Thoracic aorta (tissue), 2 donors: ENCODE results near the gene COL16A1. TPM values are rescaled to one million over a fixed set of nuclear protein-coding genes. Genes with fewer than 3 reads are reported as not detected.

Experiments used
- ATAC-seq: fragments of 150-250 bp; one replicate; pipeline ENCODE4 v1.8.0; 2017; ENCODE audit warnings: low read depth; ENCODE audit not compliant: insufficient number of reproducible peaks, low FRiP score
- DNase-seq: peaks from one replicate; pipeline ENCODE4 v3.0.0-alpha.2; 2020; ENCODE audit warnings: low spot score
- H3K27ac ChIP-seq, 2 donors: fragments of 200-600 bp; sonication (generic); 1 replicate in 1 of 2; 2 replicates in 1 of 2; pipeline ENCODE4 v1.5.1; 2016; ENCODE audit warnings: mild to moderate bottlenecking in 2 of 2, moderate library complexity in 2 of 2
- H3K27me3 ChIP-seq: fragments of 200-600 bp; sonication (generic); replicated peaks from 2 replicates; pipeline ENCODE4 v1.6.0; 2016; ENCODE audit warnings: mild to moderate bottlenecking; ENCODE audit not compliant: insufficient read depth
- H3K36me3 ChIP-seq: fragments of 200-600 bp; sonication (generic); one replicate; pipeline ENCODE4 v1.5.1; 2016
- H3K4me1 ChIP-seq, 2 donors: fragments of 200-600 bp; sonication (generic); 1 replicate in 1 of 2; 2 replicates in 1 of 2; pipeline versions ENCODE4 v1.5.1 to v1.6.0; 2016; ENCODE audit warnings: low read depth in 2 of 2, mild to moderate bottlenecking in 1 of 2; ENCODE audit not compliant: control insufficient read depth in 1 of 2
- H3K4me3 ChIP-seq: fragments of 200-600 bp; sonication (generic); 2 replicates; pipeline ENCODE4 v1.5.1; 2016; ENCODE audit warnings: mild to moderate bottlenecking
- H3K9me3 ChIP-seq: fragments of 200-600 bp; sonication (generic); 2 replicates; pipeline ENCODE4 v1.5.1; 2016
- total RNA-seq, 2 donors: library from RNA; depleted of rRNA; stranded (reverse); fragments of >200 nt; gene quantifications; one replicate each; pipeline versions ENCODE4 v1.1.0 to v1.2.3, GENCODE V29; 2016
- TF ChIP-seq, protein P1 (sequence below): fragments of 200-600 bp; sonication (generic); IDR thresholded peaks from one replicate; pipeline ENCODE4 v1.5.1; 2019; ENCODE audit warnings: antibody characterized with exemption

The COL16A1 gene
- total RNA-seq, 2 donors from 2014 or later: 183 to 323 TPM

DNA sequence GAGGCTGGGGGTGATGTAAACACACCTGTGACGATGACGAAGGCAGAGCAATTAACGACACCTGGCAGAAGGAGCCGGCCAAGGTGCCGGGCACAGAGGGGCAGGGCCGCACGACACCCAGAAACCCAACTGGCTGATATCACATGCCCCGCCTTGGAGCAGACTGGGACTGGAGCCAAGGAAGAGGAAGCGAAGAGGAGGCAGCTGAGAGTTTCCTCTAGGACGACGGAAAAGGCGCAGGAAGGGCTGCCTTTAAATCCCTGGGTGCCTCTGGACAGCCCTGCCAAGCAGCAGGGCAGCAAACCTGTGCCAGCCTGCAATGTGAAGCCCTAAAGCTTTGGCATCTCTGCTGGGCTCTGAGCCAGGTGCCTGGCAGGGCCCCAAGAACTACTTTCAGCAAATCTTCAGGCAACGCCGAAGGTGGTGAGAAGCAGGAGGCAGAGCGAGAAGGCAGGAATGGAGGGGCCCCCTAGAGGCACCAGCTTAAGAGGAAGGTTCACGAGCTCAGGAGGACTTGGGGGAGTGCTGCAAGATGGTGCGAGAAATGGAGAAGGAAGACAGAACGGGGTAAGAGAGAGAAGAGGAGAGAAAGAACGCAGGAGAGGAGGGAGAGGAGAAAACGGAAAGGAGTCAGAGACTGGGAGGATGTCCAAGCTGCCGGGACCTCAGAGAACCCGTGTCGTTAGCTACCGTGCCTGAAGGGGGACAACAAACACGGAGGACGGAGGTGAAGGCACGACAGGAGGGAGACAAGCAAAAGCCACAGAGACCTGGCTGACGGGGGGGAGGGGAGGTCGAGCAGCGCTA is 33.8 kb downstream of the COL16A1 start:
- Histone ChIP-seq H3K4me1 (peaks cover 13 to 60% of the 10 kb centered on the region in 2 donors), H3K27ac (peak overlapping the region; percentile 70 to 80), H3K36me3 (peaks cover 15% of the 10 kb centered on the region), H3K27me3 (no peaks in the 10 kb centered on the region), H3K9me3 (no peaks in the 10 kb centered on the region), H3K4me3 (peak overlapping the region; percentile 69)
- peak; percentile 52 for ATAC-seq
- TF ChIP-seq, protein P1, sequence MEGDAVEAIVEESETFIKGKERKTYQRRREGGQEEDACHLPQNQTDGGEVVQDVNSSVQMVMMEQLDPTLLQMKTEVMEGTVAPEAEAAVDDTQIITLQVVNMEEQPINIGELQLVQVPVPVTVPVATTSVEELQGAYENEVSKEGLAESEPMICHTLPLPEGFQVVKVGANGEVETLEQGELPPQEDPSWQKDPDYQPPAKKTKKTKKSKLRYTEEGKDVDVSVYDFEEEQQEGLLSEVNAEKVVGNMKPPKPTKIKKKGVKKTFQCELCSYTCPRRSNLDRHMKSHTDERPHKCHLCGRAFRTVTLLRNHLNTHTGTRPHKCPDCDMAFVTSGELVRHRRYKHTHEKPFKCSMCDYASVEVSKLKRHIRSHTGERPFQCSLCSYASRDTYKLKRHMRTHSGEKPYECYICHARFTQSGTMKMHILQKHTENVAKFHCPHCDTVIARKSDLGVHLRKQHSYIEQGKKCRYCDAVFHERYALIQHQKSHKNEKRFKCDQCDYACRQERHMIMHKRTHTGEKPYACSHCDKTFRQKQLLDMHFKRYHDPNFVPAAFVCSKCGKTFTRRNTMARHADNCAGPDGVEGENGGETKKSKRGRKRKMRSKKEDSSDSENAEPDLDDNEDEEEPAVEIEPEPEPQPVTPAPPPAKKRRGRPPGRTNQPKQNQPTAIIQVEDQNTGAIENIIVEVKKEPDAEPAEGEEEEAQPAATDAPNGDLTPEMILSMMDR: peak; percentile 22
- peak; percentile 40 for DNase-seq

DNA sequence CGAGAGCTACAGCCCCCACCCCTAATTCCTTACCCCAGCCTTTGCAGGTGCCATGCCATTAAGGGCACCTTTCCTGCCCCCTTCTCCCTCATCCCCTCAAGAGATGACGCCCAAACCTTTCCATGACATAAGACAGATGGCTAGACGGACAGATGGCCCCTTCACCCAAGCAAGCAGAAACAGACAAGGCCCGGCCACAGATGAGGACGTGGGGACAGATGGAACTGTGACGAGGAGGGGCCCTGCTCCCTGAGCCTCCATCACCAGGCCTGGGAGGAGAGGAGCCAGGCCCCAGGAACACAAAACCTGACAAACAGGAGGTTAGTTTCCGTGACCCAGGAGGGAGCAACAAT is 34.4 kb downstream of the COL16A1 start:
- TF ChIP-seq, protein P1: no peak
- no peak for ATAC-seq

DNA sequence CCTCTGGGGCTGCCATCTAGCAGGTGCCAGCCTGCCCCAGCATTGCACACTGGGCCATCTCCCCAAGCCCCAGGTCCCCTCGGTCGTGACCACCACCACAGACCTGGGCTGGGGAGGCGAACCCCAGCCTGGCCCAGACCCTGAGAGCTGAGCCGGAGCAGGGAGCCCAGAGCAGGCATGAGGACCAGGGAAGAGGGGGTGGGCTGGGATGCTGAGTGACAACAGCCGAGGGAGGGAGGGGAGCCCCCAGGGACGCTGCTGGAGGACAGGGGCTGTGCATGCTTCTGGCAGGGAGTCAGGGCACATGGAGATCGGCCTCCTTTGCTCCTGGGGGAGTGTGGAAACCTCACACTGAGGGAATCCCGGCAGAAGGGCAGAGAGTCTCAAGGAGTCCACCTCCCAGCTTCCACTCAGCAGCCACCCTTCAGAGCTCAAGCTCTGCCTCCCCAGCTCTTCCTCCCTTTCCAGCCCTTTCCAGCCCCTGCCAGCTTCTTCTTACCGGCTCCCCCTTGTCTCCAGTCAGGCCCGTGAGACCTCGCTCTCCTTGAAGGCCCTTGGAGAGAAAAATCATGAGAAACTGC is 35.4 kb downstream of the COL16A1 start:
- no peaks in the 10 kb centered on the region for H3K9me3 ChIP-seq
- peaks cover 13 to 51% of the 10 kb centered on the region in 2 donors for H3K4me1 ChIP-seq
- DNase-seq: no peak
- peaks cover 19% of the 10 kb centered on the region for H3K36me3 ChIP-seq
- H3K27ac ChIP-seq: no peak overlapping the region
- no peak for ATAC-seq
- no peak overlapping the region for H3K4me3 ChIP-seq
- H3K27me3 ChIP-seq: no peaks in the 10 kb centered on the region
- TF ChIP-seq, protein P1: no peak

More for the DNA sequence above, 34.4 kb downstream of the COL16A1 start:
- Histone ChIP-seq H3K27me3 (no peaks in the 10 kb centered on the region), H3K36me3 (peaks cover 19% of the 10 kb centered on the region), H3K4me3 (peak overlapping the region; percentile 69), H3K4me1 (peaks cover 13 to 54% of the 10 kb centered on the region in 2 donors), H3K9me3 (no peaks in the 10 kb centered on the region), H3K27ac (peak overlapping the region; percentile 70 to 80)
- no peak for DNase-seq

DNA sequence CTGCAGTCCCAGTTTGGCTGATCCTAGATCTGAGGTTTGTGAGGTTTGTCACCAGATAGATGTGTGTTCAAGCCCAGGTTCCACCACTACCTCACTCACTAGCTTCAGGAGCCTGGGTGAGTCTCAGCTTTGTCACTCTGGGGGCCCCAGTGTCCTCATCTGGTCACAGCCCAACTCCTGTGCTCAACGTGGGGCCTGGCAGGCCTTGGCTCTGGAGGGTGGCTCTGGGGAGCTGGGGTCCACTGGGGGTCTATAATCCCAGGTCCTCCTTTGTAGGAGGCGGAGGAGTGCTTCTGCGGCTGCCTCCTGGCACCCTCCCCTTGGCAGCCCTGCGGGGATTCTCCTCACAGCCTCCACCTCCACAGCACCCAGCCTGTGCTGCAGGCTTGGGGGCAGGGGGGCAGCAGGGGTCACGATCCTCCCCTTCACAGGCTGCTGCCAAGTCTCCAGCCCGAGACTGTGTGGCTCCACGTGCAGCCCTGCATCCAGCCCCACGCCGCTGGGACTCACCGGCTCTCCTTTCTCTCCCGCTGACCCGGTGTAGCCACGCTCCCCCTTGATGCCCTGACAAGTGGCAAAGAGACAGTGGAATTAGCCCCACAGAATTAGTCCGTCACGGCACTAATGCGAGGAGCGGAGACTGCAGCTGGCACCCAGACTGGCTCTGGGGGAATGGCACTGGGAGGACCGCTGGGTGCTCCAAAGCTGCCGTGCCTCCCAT is 36.6 kb downstream of the COL16A1 start:
- ATAC-seq (no peak), DNase-seq (no peak)
- Histone ChIP-seq H3K4me1 (peaks cover 9 to 39% of the 10 kb centered on the region in 2 donors), H3K36me3 (peaks cover 19% of the 10 kb centered on the region), H3K4me3 (no peak overlapping the region), H3K27me3 (no peaks in the 10 kb centered on the region), H3K9me3 (no peaks in the 10 kb centered on the region), H3K27ac (no peak overlapping the region)
- TF ChIP-seq, protein P1: no peak
